Loucy (cell line): ENCODE data around the gene SIK2.

Experiments used
- CTCF ChIP-seq: fragments of 200-600 bp; sonication (generic); conservative IDR thresholded peaks from 2 replicates; pipeline ENCODE4 v1.5.1; 2014; ENCODE audit warnings: mild to moderate bottlenecking, antibody characterized with exemption, low read length
- EZH2phosphoT487 ChIP-seq: fragments of 200-600 bp; IDR thresholded peaks from 2 replicates; pipeline ENCODE4 v1.6.1; 2018; ENCODE audit warnings: antibody characterized with exemption, mild to moderate bottlenecking, moderate library complexity, borderline replicate concordance

- TF ChIP-seq CTCF (no peak), EZH2phosphoT487 (no peak)
Measured at GRCh38 chr11:111765320-111765983, 163.2 kb downstream of the SIK2 start.
